Measurements from ENCODE around the gene GOLIM4.
A peak's percentile ranks its signal among the peaks of the same experiment; 100 is the strongest.

Gene GOLIM4

DNA sequence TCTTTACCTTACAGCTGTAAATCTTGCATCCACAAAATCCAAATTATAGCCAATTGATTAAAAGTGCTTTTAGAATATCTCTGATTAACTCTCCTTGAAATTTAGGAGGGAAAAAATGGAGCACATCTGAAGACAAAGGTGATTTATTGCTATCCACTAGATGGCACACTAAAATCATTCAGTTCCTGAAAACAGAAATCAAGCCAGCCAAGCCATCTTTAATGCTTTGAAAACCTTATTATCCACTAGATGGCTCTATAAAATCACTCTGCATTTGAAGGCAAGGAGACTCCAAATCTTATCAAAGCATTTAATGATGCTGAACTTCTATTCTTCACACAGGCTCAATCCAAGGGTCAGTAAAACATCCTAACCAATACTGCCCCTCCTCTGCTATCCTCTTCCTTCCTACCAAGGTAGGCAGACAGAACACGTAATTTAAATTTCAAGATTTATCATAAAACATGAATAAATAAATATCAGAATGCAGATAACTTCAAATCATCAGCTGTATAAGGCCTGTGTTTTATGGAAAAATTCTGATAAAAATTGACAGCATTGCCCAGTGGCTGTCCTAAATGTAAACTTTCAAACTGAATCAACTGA is 48.4 kb downstream of the GOLIM4 start:
- TF ChIP-seq, protein P1, sequence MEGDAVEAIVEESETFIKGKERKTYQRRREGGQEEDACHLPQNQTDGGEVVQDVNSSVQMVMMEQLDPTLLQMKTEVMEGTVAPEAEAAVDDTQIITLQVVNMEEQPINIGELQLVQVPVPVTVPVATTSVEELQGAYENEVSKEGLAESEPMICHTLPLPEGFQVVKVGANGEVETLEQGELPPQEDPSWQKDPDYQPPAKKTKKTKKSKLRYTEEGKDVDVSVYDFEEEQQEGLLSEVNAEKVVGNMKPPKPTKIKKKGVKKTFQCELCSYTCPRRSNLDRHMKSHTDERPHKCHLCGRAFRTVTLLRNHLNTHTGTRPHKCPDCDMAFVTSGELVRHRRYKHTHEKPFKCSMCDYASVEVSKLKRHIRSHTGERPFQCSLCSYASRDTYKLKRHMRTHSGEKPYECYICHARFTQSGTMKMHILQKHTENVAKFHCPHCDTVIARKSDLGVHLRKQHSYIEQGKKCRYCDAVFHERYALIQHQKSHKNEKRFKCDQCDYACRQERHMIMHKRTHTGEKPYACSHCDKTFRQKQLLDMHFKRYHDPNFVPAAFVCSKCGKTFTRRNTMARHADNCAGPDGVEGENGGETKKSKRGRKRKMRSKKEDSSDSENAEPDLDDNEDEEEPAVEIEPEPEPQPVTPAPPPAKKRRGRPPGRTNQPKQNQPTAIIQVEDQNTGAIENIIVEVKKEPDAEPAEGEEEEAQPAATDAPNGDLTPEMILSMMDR (IDR thresholded peaks at IDR 0.05; ENCODE audit: low read depth, low read length) = peak; percentile 76
- peak; percentile 65 for DNase-seq (ENCODE audit: extremely low read depth, low read depth)

DNA sequence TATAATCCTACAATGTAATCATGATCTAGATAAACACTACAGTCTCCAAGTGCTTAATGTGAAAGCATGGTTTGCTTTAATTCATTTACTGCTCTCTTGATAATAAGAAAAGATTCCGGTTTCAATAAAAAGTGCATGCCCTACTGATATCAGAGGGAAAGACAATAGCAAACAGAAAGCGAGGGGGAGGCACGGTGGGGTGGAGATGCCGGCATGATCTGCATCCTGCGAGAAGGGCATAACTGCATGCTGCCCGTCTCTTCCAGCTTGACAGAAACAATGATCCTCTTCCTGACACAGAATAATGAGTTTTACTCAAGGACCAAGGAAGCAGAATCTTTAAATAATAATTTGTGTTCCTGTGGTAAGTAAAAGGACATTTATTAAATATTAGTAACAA is 51.7 kb downstream of the GOLIM4 start:
- TF ChIP-seq, protein P1 (IDR thresholded peaks at IDR 0.05; ENCODE audit: low read depth, low read length) = no peak
- DNase-seq (ENCODE audit: extremely low read depth, low read depth) = no peak

DNA sequence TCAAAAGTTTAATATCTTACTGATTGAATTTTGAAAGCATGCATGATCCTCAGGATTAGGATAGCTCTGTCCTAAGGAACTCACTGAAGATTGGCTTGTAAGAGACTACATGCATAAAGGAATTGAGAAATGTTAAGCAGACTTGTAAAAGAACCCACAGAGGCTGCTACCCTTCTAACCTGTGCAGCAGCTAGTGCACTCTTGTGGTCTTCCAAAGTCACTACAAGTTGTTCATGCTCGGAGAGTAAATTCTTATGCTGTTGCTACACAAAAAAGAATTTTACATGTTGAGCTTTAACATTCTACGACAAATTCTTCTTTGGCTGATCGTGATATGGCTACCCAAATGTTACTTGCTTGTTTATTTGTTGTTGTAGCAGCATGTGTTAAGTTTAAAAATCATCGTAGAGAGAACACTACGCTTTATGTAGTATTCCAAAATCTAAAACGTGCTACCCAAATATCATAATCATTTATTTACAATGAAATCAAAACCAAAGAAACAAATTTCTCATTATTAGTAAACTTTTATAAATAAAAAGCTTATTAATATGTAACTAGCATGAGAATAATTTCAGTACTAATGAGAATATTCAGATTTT is 55.0 kb downstream of the GOLIM4 start:
- DNase-seq (ENCODE audit: extremely low read depth, low read depth) = peak; percentile 39
- TF ChIP-seq, protein P1 (IDR thresholded peaks at IDR 0.05; ENCODE audit: low read depth, low read length) = peak; percentile 84

DNA sequence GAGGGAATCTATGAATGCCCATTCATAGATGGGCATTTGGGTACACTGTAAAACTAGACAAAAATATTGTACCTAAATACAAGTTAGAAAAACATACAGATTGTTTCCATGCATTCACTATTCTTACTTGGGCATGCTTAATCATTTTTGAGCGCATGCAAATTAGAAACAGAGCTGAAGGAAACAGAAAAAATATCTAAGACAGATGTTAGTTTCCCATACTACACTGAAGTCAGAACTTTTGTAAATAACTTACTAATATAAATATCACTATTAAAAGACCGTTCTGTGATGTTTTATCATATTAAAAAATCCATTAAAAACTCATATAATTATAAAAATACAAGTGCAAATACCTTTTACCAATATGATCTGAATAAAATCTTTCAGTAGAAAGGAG is 58.7 kb downstream of the GOLIM4 start:
- no peak for DNase-seq (ENCODE audit: extremely low read depth, low read depth)

DNA sequence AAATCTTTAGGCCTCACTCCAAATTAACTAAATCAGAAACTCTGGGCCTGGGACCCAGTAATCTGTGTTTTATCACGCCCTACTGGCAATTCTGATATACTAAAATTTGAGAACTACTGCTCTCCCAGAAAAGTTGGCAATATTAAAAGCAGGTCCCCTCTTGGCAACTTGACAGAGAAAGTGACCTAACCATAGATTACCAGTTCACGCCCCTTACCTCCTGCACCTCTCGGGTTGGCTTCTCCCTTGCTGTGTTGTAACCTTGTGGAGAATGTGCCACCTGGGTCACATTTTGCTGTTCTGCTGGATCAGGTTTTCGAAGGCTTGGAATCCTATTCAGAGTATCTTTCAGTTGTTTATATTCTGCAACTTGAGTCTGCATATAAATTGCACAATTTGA is 59.1 kb downstream of the GOLIM4 start:
- TF ChIP-seq, protein P1 (IDR thresholded peaks at IDR 0.05; ENCODE audit: low read depth, low read length) = no peak
- DNase-seq (ENCODE audit: extremely low read depth, low read depth) = no peak

More for the DNA sequence above, 58.7 kb downstream of the GOLIM4 start:
- TF ChIP-seq, protein P1 (IDR thresholded peaks at IDR 0.05; ENCODE audit: low read depth, low read length) = no peak

DNA sequence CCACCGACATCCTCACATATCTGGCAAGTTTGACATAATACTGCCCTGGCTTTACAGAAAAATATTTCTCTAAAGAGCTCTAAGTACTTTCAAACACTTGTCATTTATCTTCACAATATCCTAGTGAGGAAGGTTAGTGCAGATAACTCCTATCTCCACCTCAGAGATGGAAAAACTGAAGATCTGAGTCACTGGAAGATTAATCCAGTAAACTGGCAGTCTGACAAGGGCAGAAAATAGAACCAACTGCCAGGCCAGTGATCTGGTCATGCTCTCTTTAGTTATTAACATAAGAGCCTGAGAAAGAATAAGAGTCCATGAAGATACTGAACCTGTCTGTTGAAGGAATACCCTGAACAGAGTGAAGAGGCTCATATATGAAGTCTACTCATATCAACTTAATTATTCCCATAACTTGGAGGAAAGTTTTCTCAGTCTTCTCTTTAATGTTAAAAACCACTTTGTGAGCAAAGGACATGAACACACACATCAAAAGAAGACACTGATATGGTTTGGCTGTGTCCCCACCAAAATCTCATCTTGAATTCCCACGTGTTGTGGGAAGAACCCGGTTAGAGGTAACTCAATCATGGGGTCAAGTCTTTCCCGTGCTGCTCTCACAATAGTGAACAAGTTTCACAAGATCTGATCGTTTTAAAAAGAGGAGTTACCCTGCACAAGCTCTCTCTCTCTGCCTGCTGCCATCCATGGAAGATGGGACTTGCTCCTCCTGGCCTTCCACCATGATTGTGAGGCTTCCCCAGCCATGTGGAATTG is 61.4 kb downstream of the GOLIM4 start:
- peak; percentile 20 for DNase-seq (ENCODE audit: extremely low read depth, low read depth)
- TF ChIP-seq, protein P1 (IDR thresholded peaks at IDR 0.05; ENCODE audit: low read depth, low read length) = no peak

DNA sequence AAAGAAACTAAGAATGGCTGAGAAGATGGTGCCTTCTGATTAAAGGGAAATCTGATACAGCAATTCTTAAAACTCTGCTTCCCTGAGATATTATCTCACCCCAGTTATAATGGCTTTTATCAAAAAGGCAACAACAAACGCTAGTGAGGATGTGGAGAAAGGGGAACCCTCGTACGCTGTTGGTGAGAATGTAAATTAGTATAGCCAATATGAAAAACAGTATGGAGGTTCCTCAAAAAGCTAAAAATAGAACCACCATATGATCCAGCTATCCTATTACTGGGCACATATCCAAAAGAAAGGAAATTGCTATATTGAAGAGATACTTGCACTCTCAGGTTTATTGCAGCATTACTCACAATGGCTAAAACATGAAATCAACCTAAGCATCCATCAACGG is 65.1 kb downstream of the GOLIM4 start:
- TF ChIP-seq, protein P1 (IDR thresholded peaks at IDR 0.05; ENCODE audit: low read depth, low read length) = no peak
- DNase-seq (ENCODE audit: extremely low read depth, low read depth) = no peak

Measured in AG09319 (cell line).